ENCODE data around the gene OR8B8.
"Not testable (repeated sequence)": the region's sequence is repeated elsewhere in the genome, so short reads cannot be mapped to it uniquely, and the experiment has no call there.

OR8B8 gene, protein sequence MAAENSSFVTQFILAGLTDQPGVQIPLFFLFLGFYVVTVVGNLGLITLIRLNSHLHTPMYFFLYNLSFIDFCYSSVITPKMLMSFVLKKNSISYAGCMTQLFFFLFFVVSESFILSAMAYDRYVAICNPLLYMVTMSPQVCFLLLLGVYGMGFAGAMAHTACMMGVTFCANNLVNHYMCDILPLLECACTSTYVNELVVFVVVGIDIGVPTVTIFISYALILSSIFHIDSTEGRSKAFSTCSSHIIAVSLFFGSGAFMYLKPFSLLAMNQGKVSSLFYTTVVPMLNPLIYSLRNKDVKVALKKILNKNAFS

DNA sequence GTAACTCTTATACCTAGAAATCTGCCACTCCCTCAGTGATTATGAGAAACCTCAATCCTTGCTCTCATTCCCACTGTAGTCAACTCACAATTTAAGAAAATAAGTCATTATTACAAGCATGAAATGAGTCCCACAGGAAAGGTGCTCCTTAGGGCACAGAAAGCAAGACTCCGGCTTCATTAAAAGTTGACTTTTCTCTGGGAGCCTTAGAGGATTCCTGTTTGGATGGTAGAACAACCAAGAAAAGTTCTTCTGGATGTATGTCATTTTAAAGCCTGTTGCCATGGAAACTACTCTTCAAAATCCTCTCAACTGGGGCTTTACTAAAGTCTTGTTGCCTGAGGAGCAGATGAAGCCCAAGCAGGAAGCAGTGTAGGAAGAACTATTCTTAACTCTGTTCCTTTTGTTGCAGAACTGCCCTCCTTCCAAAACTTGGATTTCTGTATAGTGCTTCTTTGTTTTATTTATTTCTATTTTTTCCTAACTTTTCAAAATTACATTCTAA lies at the start of gene OR8B8:
OR8B8 (minus strand) TSS at position 51 of the 505 bp plus-strand sequence. CDS start 4,611 bp downstream, outside the sequence.
- no peak for FAIRE-seq

DNA sequence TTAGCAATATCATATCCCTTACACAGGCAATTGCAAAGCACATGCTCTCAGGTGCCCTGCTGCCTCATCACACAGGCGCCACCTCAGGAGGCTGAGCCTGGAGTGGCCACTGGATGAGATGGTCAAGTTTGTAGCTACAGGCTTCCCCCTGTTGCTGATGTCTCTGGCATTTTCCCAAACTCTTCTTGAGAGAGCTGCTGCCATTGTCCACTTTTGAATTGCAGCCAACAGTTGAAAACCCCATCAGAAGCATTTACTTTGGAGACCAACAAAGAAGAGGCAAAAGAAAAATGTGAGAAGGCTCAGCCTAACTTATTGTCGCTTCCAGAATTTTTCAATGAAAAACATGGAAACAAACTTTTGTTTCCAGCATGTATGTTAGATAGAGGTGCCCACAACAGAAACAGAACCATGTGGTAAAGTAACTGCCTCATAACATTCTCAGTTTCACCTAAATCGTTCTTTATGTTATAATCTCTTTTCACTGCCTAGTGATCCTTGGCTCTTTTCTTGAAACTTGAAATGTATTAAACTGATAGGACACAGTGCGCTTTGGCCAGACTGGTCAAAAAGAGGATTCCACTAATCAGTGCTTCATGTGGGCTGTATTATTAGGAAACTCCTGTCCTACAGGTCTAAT lies 47.6 kb upstream of the OR8B8 start:
- no peak for FAIRE-seq

DNA sequence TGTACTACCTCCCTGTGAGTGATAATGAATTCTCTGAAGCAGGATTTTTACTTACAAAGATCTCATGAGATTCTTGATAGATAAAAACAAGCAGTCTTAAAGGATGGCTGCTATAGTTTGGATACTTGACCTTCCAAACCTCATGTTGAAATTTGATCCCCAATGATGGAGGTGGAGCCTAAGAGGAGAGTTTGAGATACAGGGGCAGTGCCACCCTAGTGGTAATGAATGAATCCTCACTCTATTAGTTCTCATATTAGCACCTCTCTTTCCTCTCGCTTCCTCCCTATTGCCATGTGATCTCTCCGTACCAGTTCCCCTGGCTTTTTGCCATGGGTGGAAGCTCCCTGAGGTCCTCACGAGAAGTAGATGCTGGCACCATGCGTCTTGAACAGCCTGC lies 37.9 kb upstream of the OR8B8 start:
- FAIRE-seq = no peak

DNA sequence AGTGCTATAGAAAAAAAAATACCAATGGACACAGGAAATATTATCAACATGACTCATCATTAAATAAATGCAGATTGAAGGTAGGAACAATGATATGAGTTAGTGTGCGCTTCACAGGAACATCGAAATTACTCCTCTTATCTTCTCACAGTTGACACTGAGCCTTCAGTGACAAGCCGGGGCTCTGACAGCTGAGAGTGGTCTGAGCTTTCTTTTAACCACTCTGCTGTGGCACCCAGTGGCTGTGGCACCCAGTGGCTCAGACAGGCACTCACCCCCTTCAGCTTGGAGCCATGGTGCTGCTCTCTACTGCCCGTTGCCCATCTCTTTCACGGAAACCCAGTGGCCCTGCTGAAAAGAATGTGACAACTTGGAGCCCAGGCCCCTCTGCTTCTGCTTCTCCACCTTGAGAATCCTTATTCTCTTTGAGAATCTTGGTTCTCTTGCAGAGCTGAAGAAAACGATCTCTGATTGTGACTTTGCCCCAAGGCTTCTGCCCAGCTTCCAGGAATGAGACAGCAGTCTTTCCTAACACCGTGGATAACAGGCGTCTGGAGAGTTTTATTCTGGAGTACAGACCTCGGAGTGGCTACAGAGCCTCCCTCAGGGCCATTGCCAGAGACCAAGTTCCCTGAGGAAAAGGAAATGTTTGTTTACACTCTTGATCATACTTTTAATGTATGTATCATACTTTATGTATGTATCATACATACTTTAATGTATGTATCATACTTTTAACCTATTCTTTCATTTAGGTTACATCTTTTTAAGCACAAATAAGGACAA lies 37.1 kb upstream of the OR8B8 start:
- FAIRE-seq = no peak

DNA sequence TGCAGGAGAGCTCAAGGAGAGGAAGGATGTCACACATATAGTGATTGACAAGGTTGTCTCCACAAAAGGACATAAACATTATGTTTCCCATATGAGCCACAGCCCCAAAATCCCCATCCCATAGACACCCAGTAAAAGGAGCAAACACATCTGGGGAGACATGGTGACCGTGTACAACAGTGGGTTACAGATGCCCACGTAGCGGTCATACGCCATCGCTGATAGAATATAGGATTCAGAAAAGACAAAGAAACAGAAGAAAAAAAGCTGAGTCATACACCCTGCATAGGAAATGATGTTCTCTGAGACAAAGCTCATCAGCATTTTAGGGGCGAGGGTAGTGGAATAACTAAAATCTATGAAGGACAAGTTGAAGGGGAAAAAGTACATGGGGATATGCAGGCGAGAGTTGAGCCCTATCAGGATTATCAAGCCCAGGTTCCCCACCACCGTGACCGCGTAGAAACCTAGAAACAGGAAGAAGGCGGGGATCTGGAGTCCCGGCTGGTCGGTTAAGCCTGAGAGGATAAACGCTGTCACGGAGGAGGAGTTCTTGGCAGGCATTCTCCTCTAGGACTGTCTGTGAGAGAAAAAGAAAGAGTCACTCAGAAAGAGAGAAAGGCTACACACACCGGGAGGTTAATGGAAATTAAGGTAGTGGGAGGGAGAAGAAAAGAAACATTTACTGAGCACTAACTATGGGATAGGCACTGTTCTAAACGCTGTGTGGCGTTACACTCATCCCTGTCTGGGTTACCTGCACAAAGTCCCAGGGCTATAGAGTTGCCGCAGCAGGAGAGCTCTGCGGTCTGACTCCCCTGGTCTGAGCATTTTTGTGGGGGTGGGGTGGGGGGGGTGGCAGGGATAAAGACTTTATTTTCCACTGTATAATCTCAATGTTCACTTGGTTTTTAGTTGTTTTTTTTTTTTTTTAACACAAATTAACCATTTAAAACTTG lies 36.1 kb upstream of the OR8B8 start:
- no peak for FAIRE-seq

DNA sequence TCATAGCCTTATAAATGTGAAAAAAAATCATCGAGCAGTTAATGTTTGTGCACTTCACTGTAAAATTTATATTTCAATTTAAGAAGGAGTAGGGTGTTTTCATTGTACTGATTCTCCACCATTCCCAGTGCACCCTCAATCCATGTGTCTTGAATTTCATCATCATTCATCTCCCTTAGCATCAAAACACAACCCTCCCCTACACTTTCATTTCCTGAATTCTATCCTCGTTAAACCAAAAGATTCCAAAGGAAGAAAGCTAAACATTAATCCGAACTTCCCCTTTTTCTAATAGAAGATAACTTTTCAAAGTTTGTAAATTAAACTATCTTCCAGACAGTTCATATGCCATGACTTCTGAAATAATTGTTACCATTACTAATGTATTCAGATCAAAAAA lies 34.1 kb upstream of the OR8B8 start:
- no peak for FAIRE-seq

DNA sequence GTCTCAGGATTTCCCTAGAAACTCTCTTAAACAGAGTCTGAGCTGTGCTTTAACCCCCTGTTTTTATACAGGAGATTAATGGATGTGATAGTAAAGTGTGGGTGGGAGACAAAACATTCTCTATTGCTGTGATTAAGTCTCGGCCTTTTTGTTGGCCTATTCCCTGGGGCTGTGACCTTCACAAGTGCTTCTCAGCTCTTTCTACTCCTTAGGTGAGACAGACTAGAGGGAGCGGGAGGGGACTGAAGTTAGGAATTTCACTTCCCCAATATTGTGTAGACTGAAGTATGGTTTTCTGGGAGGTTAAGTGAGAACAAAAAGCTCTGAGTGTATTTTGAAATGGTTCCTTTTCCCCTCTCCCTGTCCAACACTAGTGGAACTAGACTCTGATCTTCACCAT lies 29.8 kb upstream of the OR8B8 start:
- FAIRE-seq = no peak

DNA sequence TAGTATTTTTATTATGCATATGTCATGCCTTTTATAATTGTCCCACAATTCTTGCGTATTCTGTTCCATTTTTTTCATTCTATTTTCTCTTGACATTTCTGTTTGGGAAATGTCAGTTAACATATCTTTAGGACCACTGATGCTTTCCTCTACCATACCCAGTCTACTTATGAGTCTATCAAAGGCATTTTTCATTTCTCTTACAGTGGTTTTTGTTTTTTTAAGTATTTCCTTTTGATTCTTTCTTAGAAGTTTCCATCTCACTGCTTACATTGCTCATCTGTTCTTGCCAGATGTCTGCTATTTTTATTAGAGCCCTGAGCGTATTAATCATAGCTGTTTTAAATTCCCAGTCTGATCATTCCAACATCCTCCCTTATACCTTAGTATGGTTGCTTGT lies 29.3 kb upstream of the OR8B8 start:
- FAIRE-seq = no peak

DNA sequence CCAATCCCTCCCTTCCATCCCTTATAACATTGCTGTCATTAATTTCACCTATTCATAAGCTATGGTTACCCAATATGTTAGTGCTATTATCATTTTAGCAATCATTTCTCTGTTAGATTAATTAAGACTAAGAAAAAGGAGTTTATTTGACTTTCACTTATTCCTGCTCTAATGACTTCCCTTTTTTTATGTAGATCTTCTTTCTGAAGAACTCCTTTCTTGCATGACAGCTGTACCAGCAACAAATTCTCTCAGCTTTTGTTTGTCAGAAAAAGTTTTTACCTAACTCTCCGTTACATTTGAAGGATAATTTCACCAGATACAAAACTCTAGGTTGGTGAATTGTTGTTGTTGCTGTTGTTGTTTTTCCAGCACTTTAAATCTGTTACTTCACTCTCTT lies 28.6 kb upstream of the OR8B8 start:
- FAIRE-seq = no peak

DNA sequence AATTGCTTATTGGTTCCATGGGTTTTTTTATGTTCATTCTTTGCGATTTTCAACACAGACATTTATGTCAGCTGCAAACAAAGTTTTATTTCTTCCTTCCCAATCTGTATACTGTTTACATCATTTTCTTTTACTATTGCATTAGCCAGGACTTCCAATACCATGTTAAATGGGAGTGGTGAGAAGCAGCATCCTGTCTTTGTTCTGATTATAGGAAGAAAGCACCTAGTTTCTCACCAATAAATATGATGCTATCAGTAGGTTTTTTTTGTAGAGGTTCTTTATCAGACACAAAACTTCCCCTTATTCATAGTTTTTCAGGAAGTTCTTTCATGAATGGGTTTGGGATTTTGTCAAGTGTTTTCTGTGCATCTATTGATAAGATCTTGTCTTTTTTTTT lies 28.0 kb upstream of the OR8B8 start:
- FAIRE-seq = no peak

DNA sequence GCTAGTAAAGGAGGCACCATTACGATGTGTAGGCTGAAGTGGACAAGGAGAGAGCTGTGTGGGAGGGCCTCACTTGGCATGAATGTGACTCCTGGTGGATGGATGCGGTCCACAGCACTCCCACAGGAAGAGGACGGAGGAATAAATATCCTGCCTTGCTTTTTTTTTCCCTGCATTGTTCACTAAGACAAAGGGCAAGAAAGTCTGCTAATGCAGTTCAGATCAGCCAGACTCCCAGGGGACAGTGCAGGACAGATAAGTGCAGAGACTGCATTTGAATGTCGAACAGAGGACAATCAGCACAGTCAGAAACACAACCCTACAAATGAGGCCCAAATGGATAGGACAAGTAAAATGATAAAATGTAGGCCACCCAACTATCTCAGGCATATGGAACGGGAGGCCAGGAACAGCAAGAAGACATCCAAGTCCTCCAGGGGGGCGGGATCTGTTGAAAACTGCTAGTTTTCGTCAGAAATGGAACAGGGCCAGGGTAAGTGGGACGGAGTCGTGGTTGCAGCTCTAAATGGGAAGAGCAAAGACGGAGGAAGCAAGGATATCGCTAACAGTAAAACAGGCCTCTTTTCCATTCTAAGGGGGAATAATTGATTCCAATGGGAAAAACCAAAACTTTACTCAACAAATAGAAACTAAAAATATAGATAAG lies 25.2 kb upstream of the OR8B8 start:
- no peak for FAIRE-seq

DNA sequence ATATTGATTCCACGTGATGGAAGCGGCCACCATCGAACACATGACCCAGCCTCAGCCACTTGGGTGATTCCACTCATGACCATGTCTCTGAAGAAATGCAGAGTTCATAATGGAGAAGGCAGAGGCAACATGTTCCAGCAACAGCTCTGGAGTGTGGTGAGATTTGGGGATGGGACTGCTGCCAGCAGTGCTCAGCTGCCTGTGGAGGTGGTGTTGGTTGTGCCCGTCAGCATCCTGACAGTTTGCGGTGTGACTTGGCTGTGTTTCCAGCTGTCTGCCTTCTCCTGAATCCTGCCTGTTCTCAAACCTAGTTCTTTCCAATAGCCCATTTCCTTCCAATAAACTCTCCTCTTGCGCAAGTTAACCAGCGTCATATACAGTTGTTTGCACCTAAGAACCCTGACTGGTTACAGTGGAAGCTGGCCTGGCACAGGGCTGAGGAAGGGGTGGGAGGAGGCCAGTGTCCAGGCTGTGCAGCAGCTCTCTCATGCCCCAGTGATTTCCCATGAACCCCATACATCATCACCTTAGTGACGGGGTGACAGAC lies 22.0 kb upstream of the OR8B8 start:
- no peak for FAIRE-seq

DNA sequence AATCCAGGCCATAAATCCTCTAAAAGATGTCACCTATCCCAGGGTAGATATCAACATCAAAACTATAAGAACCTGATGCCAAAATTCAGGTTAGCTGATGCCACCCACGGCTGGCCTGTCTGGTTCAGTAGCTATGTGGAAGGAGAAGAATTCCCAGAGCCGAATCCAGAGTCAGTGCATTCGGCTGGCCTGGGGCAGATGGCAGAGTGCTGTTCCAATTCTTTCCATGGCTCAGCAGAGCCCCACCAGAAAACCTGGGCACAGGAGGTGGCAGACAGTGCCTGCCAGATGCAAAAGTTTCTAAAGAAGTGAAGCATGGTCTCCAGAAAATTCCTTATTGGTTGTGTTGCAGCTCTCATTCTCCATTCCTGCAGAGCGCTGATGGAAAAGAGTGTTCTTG lies 19.9 kb upstream of the OR8B8 start:
- no peak for FAIRE-seq

DNA sequence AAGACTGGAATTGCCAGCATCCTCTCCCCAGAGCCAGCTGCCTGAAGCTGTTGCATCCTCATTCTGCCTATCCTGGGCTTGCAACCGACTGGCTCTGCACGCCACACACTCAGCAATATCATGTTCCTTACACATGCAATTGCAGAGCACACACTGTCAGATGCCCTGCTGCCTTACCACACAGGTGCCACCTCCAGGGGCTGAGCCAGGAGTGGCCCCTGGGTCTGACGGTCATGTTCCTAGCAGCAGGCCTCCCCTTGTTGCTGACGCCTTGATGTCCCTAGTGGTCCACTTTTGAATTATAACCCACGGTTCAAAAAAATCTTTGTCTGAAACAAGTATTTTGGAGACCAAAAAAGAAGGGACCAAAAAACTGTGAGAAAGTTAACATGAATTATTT lies 18.5 kb upstream of the OR8B8 start:
- no peak for FAIRE-seq

DNA sequence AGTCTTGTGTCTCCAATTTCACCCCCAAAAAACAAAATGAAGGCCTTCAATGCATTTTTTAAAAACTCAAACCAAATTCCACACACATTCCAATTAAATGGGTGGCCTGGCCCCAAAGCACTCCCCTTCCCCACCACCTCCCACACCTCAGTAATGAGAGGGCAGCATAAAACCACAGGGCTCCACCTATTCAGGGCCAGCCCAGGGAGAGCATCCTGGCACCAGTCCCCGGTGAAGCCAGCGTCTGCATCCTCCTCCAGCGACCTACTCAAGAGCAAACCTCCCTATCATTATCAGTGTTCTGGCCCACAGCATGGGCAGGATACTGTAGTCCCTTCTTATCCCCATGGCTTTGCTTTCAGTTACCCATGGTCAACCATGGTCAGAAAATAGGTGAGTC lies 17.8 kb upstream of the OR8B8 start:
- FAIRE-seq = no peak

DNA sequence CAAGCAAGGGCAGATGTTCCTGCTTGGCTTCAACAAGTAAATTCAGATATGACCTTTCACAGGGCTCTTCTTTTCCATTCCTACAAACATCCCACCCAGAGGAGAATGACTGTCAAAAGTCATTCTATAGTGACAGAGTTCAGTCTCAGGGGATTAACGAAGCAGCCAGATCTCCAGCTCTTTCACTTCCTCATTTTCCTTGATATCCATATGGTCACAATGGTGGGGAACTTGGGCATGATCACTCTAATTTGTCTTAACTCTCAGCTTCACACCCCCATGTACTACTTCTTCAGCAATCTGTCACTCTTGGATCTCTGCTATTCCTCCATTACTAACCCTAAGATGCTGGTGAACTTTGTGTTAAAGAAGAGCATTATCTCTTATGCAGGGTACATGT lies 15.0 kb upstream of the OR8B8 start:
- no peak for FAIRE-seq

DNA sequence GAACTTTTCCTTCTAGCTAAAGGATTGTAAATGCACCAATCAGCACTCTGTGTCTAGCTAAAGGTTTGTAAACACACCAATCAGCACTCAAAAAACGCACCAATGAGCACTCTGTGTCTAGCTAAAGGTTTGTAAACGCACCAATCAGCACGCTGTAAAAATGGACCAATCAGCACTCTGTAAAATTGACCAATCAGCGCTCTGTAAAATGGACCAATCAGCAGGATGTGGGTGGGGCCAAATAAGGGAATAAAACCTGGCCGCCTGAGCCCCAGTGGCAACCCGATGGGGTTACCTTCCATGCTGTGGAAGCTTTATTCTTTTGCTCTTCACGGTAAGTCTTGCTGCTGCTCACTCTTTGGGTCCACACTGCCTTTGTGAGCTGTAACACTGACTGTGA lies 13.9 kb upstream of the OR8B8 start:
- FAIRE-seq = not testable (repeated sequence)

DNA sequence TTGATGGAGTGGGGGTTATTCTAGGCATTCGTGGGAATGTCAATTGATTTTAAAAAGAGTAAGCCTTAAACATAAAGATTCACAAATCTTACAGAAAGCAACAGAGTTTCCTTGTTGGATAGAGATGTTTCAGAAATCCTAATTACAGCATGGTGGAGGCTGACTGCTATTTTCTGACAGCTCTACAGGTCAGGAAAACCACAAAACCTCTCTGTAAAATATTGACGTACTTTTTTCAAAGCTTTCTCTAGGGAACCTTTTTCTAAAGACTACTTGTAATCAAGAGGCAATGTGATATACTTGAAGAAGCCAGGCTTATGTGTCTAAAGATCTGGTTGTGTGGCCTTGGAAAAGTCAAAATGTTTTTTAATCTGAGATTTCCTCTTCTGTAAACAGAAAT lies 9.1 kb upstream of the OR8B8 start:
- FAIRE-seq = no peak

DNA sequence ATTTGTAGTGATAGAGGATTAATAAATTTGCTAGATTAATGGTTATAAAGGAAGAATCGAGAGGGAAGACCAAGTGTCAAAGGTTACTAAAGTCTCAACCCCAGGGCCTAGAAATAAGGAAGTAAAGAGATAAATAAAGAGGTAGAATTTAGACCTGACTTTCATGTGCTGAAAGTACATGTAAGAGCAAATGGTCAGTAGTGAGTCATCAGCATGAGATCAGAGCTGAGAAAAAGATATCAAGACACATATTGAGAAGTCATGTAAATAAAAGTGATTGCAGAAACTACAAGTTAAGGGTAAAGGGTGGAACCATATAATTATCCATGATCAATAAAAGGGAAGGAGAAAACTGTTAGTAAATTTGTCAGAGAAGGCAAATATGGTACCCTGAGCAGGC lies 1.4 kb upstream of the OR8B8 start:
- no peak for FAIRE-seq

DNA sequence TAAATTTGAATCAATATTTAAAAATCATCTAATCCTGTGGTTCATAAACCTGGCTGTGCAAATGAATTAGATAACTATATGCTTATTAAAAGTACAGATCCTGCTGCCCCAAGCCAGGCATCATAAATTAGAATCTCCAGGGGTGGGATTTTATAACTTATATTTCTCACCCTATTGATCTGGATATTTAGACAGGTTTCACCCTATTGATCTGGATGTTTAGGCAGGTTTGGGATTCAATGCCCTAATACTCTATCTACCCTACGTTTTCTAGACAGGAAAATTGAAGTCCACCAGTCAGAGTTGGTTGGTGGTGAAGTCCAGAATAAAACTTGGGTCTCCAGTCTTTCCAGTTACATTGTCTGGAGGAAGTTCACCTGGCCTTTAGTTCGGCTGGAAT lies 2.6 kb downstream of the OR8B8 start:
- no peak for FAIRE-seq

DNA sequence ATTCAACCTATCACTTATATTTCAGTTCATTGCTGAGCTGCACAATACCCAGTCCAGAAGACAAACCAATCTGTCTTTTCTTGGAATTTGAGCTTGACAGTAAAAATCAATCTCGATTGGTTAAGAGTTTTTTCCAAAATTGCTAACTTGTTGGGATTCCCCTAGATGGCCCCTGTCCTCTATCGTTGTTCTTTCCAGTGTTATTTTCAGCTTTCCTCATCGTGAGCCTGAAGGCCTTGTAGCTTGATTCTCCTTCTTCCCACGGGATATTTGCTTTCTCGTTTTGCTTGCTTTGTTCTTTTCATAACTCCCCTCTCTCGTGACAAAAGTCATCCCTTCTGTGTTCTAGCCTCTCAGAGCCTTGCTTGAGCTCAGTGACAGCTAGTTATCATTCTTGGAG lies 3.1 kb downstream of the OR8B8 start:
- FAIRE-seq = no peak

DNA sequence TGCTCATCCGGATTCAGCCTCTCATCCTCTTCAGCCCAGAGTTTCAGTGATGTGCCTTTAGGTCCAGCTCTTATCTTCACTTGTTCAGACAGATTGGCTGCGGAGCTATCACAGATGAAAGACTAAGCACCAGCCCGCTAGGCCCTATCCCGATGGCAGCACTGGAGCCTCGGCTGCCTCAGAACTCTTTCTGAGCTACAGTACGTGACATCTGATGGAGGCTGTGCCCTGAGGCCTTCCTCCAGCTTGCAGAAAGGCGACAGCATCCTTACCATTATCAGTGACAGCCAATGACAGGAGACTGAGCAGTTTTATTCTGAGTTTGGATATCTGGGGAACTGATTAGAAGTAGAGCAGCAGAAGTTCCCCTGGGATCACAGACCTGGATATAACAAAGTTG lies 4.0 kb downstream of the OR8B8 start:
- no peak for FAIRE-seq

Data from TTC549 (cell line).